IPS-NIHi7 (cell line): ENCODE results near the gene IRF2.
"Not testable (repeated sequence)": the region's sequence is repeated elsewhere in the genome, so short reads cannot be mapped to it uniquely, and the experiment has no call there.

ENCODE experiments used
- DNase-seq: peaks from one replicate; pipeline ENCODE4 v3.0.0; 2012; ENCODE audit warnings: mixed read lengths; ENCODE audit errors: extremely low spot score

IRF2 gene

GRCh38 chr4:184389978-184390900, 84.1 kb downstream of the IRF2 start:
- peak; percentile 66 for DNase-seq

GRCh38 chr4:184388106-184388505, 86.2 kb downstream of the IRF2 start:
- no peak for DNase-seq

GRCh38 chr4:184387351-184387750, 87.0 kb downstream of the IRF2 start:
- DNase-seq, result no peak

- peak; percentile 71 for DNase-seq
Observed at GRCh38 chr4:184386271-184386781, 88.0 kb downstream of the IRF2 start.

GRCh38 chr4:184385705-184386141, 88.6 kb downstream of the IRF2 start:
- DNase-seq, result no peak

- DNase-seq, result no peak
Observed at GRCh38 chr4:184384810-184385557, 89.4 kb downstream of the IRF2 start.

- no peak for DNase-seq
Observed at GRCh38 chr4:184384056-184384809, 90.1 kb downstream of the IRF2 start.

GRCh38 chr4:184383497-184384055, 90.8 kb downstream of the IRF2 start:
- no peak for DNase-seq

GRCh38 chr4:184382189-184382846, 92.0 kb downstream of the IRF2 start:
- DNase-seq, result no peak

GRCh38 chr4:184380707-184381106, 93.6 kb downstream of the IRF2 start:
- no peak for DNase-seq

GRCh38 chr4:184380214-184380613, 94.1 kb downstream of the IRF2 start:
- not testable (repeated sequence) for DNase-seq

- no peak for DNase-seq
Observed at GRCh38 chr4:184376923-184377322, 97.4 kb downstream of the IRF2 start.

- DNase-seq, result no peak
Observed at GRCh38 chr4:184376126-184376838, 98.1 kb downstream of the IRF2 start.

GRCh38 chr4:184375623-184376022, 98.7 kb downstream of the IRF2 start:
- DNase-seq, result not testable (repeated sequence)

- no peak for DNase-seq
Observed at GRCh38 chr4:184375027-184375426, 99.3 kb downstream of the IRF2 start.

GRCh38 chr4:184373886-184374405, 100.4 kb downstream of the IRF2 start:
- no peak for DNase-seq

GRCh38 chr4:184371390-184371787, 103.0 kb downstream of the IRF2 start:
- no peak for DNase-seq

- no peak for DNase-seq
Observed at GRCh38 chr4:184370711-184371389, 103.5 kb downstream of the IRF2 start.

- no peak for DNase-seq
Observed at GRCh38 chr4:184369871-184370270, 104.5 kb downstream of the IRF2 start.
